Endothelial cell of coronary artery (primary cell): ENCODE results near the gene TRIP10. TPM values are rescaled to one million over a fixed set of nuclear protein-coding genes. Genes with fewer than 3 reads are reported as not detected.

Source experiments
- total RNA-seq: library from RNA; depleted of rRNA; stranded (reverse); fragments of >200 nt; gene quantifications from 2 replicates; pipeline ENCODE4 v1.2.3, GENCODE V29; 2014

Gene TRIP10, protein sequence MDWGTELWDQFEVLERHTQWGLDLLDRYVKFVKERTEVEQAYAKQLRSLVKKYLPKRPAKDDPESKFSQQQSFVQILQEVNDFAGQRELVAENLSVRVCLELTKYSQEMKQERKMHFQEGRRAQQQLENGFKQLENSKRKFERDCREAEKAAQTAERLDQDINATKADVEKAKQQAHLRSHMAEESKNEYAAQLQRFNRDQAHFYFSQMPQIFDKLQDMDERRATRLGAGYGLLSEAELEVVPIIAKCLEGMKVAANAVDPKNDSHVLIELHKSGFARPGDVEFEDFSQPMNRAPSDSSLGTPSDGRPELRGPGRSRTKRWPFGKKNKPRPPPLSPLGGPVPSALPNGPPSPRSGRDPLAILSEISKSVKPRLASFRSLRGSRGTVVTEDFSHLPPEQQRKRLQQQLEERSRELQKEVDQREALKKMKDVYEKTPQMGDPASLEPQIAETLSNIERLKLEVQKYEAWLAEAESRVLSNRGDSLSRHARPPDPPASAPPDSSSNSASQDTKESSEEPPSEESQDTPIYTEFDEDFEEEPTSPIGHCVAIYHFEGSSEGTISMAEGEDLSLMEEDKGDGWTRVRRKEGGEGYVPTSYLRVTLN
- 40.3 and 57.7 TPM in 2 replicates for total RNA-seq

DNA sequence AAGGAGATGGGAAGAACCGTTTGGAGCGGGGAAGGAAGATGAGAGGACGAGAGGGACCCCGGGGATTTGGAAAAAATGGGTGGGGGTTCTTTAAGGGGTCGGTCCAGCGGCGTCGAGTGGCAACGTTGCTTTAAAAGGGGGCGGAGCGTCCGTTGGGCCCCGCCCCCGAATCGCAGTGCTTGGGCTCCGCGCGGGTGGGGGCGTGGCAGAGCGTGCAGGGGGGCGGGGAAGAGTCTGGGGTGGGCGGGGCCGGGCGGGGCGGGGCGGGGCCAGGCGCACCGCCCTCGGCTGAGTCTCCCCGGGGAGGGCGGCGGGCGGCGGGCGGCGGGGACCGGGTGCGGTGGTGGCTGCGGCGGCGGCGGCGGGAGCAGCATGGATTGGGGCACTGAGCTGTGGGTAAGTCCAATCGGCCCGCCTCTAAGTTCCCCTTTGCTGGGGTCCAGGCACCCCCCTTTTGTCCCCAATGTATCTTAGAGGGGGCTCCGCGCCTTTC, at the start of gene TRIP10:
Gene TRIP10 (plus strand): TSS at position 291 of the 493 bp plus-strand sequence. CDS start 82 bp downstream, at position 373.

DNA sequence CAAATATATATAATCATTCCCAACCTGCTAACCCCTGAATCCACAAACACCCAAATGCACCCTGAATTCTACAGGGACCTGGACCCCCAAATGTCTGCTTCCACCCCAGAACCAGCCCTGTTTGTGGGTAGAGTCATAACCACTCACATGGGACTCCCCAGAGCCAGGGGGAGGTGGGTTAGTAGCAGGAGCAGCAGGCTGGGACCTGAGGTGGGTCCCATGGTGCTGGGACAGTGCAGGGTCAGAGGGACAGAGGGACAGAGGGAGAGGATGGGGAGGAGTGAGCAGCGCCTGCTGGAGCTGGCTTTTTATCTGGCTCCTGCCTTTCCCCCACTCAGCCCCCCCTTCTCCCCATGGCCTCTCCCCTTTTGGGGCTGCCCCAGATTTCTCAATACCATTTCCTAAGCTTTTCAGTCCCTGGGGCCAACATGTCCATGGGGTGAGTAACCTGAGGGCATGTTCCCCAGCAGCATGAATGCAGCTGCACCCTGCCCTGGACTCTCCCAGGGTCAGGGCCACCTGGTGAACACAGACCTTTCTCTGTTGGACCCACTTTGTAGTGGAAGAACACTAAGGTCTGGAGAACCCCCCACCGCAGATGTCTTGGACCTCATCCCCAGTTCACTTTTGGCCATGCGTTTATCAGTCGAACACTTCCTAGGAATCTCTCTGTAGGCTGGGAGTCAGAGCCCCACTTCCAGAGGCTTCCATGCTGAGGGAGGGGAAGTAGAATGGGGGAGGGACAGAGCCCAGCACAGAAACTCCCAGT, 18.9 kb upstream of the TRIP10 start, which contains the start of gene C3:
Gene C3 (minus strand): TSS at position 282 of the 769 bp plus-strand sequence. CDS start 61 bp downstream, at position 221.

DNA sequence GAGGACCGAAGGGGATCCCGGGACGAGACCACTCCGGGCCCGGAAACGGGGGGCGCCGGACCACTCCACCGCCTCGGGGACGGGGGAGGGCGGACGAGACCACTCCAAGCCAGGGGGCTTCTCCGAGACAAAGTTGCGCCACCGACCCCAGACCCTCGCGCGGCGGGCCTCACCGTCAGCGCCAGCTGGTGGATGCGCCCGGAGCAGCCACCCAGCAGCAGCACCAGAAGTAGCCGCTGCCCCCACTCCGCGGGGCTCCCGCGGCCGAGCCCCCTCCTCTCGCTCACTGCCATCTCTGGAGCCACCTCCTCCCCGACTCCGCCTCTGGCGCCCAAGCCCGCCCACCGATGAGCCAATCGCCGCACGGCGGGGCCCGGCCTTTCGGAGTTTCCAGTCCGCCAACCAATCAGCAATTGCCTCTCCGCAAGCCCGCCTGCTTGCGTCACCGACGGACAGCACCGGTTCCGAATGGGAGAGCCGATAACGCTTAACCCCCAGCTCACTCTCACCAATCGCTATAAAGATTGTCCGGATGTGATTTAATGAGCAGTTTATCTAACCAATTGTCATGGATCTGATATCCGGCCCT, 2.1 kb upstream of the TRIP10 start, which contains the start of gene GPR108:
Gene GPR108 (minus strand): TSS at position 297 of the 589 bp plus-strand sequence. CDS start 4 bp downstream, at position 293.

DNA sequence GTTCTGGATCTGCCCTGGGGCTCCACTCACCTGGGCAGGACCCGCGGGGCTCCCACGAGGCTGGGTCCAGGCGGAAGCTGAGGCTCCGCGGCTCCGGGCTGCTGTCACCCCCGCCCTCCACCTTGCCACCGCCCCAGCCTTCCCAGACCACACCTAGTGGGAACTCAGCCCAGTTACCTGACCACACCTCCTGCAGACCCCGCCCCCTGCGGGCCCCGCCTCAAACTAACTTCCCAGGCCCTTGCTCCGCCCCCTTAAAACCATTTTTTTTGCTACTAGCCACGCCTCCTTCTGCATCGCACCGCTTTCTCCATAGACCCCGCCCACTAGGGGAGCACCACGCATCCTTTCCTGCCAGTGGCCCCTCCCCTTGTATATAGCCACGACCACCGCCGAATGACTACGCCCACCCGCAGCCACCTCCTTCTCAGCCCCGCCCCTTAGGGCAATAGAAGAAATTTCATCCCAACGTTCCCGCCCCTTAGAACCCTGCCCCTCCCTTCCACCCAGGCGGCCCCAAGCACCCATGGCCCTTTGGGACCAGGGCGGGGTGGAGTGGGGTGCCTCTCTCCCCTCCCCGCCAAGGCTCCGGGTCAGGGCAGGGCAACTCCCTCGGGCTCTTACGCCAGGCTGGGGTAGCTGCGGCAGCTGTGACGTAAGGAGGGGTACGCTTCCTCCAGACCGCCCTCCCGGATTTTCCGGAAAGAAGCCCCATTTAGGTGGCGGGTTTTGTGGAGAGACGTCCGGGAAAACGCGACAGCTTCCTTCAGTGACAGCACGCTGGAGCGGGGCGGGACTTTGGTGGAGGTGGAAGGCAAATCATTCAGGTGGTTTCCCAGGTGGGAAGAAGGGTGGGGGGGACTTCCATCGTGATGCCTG, 28.1 kb downstream of the TRIP10 start, which contains the start of gene SH2D3A:
Gene SH2D3A (minus strand): TSS at position 79 of the 879 bp plus-strand sequence. CDS start 3,687 bp downstream, outside the sequence.

DNA sequence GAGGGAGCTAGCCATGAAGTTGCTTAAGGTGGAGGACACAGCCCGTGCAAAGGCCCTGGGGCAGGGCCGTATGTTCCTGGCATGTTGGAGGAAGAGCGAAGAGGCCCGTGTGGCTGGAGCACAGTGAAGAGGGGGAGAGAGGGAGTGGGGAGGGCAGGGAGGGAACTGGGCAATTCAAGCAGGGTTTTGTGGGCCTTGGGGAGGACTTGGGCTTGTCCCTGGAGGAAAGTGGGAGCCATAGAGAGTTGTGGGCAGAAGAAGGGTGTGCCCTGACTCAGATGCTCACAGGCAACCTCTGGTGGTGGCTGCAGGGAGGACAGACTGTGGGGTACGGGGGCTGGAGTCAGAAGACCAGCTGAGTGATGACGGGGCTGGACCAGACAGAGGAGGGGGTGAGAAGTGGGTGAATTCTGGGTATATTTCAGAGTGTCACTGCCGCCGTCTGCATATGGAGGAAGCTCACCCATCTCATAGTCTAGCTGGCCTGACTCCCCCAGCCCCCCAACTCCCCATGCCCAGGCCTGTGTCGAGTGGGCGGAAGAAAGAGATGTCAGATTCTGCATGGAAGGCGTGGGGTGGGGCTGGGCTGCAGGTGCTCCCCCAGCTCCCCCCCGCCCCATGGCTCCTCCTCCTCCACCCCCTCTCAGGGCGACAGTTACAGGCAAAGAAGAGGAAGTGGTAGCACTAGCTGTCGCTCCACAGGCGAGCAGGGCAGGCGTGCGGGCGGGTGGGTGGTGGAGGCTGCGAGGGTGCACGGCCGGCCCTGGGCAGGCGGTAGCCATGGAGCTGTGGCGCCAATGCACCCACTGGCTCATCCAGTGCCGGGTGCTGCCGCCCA, 32.8 kb downstream of the TRIP10 start, which contains the start of gene VAV1:
Gene VAV1 (plus strand): TSS at position 681 of the 838 bp plus-strand sequence. CDS start 100 bp downstream, at position 781.

Other genes with a start within 250 kb of the TRIP10 start
- not detected in 2 replicates for gene TUBB4A, start 237.4 kb upstream of the TRIP10 start, total RNA-seq
- gene TNFSF9, start 208.7 kb upstream of the TRIP10 start, total RNA-seq: 0.75 and 0.99 TPM in 2 replicates
- not detected in 2 replicates for gene CD70, start 148.5 kb upstream of the TRIP10 start, total RNA-seq
- gene TNFSF14, start 69.5 kb upstream of the TRIP10 start, total RNA-seq: not detected in 2 replicates
- gene C3, start 19.0 kb upstream of the TRIP10 start, total RNA-seq: 0.09 TPM in 2 replicates
- gene GPR108, start 2.1 kb upstream of the TRIP10 start, total RNA-seq: 44.4 and 45.6 TPM in 2 replicates
- gene SH2D3A, start 27.8 kb downstream of the TRIP10 start, total RNA-seq: 0.18 and 0.38 TPM in 2 replicates
- not detected in 2 replicates for gene VAV1, start 33.0 kb downstream of the TRIP10 start, total RNA-seq
- gene ADGRE1, start 147.9 kb downstream of the TRIP10 start, total RNA-seq: not detected in 2 replicates